Esophagus squamous epithelium (tissue), 4 donors: ENCODE measurements around the gene MRPL53.

Source experiments
- CTCF ChIP-seq, 6 experiments: fragments of 450-650 bp in 4 of 6; fragments of 200-600 bp in 2 of 6; sonication (generic) in 2 of 6; IDR thresholded peaks; one replicate each; pipeline ENCODE4 v1.5.1; 2016 to 2019; ENCODE audit warnings: antibody characterized with exemption in 6 of 6, mild to moderate bottlenecking in 4 of 6, moderate library complexity in 4 of 6
- POLR2A ChIP-seq, 4 donors: fragments of 450-650 bp; IDR thresholded peaks; one replicate each; pipeline ENCODE4 v1.6.1; 2017; ENCODE audit warnings: antibody characterized with exemption in 4 of 4, mild to moderate bottlenecking in 4 of 4, moderate library complexity in 3 of 4

GRCh38 chr2:74500578-74500946 is 28.1 kb upstream of the MRPL53 start:
- TF ChIP-seq CTCF (IDR thresholded peaks at IDR 0.05): no peak
- no peak for TF ChIP-seq POLR2A (IDR thresholded peaks at IDR 0.05)
